IPS-15b (cell line): ENCODE results near the gene CAMSAP1.

Experiments
- H3K27me3 ChIP-seq: one replicate; pipeline ENCODE4 v1.6.1; 2013; ENCODE audit warnings: low read length; ENCODE audit not compliant: control insufficient read depth, insufficient read depth
- H3K36me3 ChIP-seq: one replicate; pipeline ENCODE4 v1.6.1; 2013; ENCODE audit warnings: low read length; ENCODE audit not compliant: control insufficient read depth, insufficient read depth
- H3K4me1 ChIP-seq: one replicate; pipeline ENCODE4 v1.6.1; 2013; ENCODE audit warnings: mild to moderate bottlenecking, low read length; ENCODE audit not compliant: control insufficient read depth, insufficient read depth
- H3K4me3 ChIP-seq: one replicate; pipeline ENCODE4 v1.5.1; 2013; ENCODE audit warnings: low read depth, low read length
- H3K9ac ChIP-seq: one replicate; pipeline ENCODE4 v1.6.1; 2013; ENCODE audit warnings: low read depth, mild to moderate bottlenecking, low read length
- H3K9me3 ChIP-seq: one replicate; pipeline ENCODE4 v1.6.1; 2013; ENCODE audit warnings: mild to moderate bottlenecking, low read length; ENCODE audit not compliant: control insufficient read depth, insufficient read depth

The CAMSAP1 gene

GRCh38 chr9:135758870-135759269, 148.5 kb downstream of the CAMSAP1 start:
- Histone ChIP-seq H3K4me3 (no peak overlapping the region), H3K4me1 (no peaks in the 10 kb centered on the region), H3K9ac (no peak overlapping the region), H3K36me3 (no peaks in the 10 kb centered on the region), H3K9me3 (no peaks in the 10 kb centered on the region), H3K27me3 (no peaks in the 10 kb centered on the region)
